ENCODE data around the gene COQ6. TPM values are rescaled to one million over a fixed set of nuclear protein-coding genes. Genes with fewer than 3 reads are reported as not detected.

The COQ6 gene
- total and polyA plus RNA-seq, 2 of the 8 experiments (the other 6 are each of a cell fraction or from before 2014, with no cell fraction given): 9.5 to 15.5 TPM

- no peak for DNase-seq (ENCODE audit: low read depth in 1 of 2, low spot score in 2 of 2)
- H2BK12ac ChIP-seq (ENCODE audit: low read depth, low read length): no peak overlapping the region
- H3K4ac ChIP-seq (replicated peaks; ENCODE audit: insufficient read length, low read depth, low read length): no peak overlapping the region
- H2BK15ac ChIP-seq (ENCODE audit: low read length): no peak overlapping the region
- no peak overlapping the region for H4K8ac ChIP-seq (ENCODE audit: extremely low read depth, insufficient read depth, low read length)
- no peak overlapping the region for H3K27ac ChIP-seq (ENCODE audit: low read depth, low read length)
- H3K4me1 ChIP-seq (replicated peaks in 1 of 4; ENCODE audit: control insufficient read depth in 3 of 4, insufficient read depth in 4 of 4, low read length in 3 of 4): peaks cover 0 to 2% (median 0%) of the 10 kb centered on the region in 4 experiments; a peak in 1 of 7 replicates
- no peaks in the 10 kb centered on the region for H3K79me1 ChIP-seq (ENCODE audit: low read depth, low read length)
- H3K56ac ChIP-seq (replicated peaks; ENCODE audit: insufficient read length, low read depth, low read length): no peak overlapping the region
- no peak overlapping the region for H2AFZ ChIP-seq (ENCODE audit: low read length)
- no peak overlapping the region for H4K5ac ChIP-seq (ENCODE audit: insufficient read length, low read depth, low read length)
- no peak for FAIRE-seq
- no peak overlapping the region for H2BK20ac ChIP-seq (ENCODE audit: low read length)
- no peaks in the 10 kb centered on the region for H3K23me2 ChIP-seq (ENCODE audit: low read depth, low read length)
- H3K14ac ChIP-seq (ENCODE audit: insufficient read length): no peak overlapping the region
- no peaks in the 10 kb centered on the region for H3K9me3 ChIP-seq (ENCODE audit: insufficient read depth in 2 of 2, low read depth in 1 of 2, low read length in 1 of 2)
- peaks cover 0 to 3% (median 0%) of the 10 kb centered on the region in 4 experiments; a peak in 1 of 8 replicates for H3K36me3 ChIP-seq (ENCODE audit: control insufficient read depth in 2 of 4, insufficient read depth in 4 of 4, low read length in 3 of 4)
- no peak overlapping the region for H3K4me2 ChIP-seq (ENCODE audit: insufficient read depth in 1 of 2, low read depth in 2 of 2, low read length in 2 of 2)
- CTCF ChIA-PET (ENCODE audit: partially characterized antibody): interaction anchor here (0.6 to 1.0 kb wide), 3 partner anchors 15 to 251 kb away, joined by 3 to 4 read pairs (median 4); no protein-coding TSS in a partner anchor
- no peak overlapping the region for H4K91ac ChIP-seq (replicated peaks; ENCODE audit: insufficient read length, low read length)
- 87% methylated on average over 2 of the region's 2 CpGs; no CpG with 5 or more reads in 1 of the 2 experiments for WGBS, 2 experiments (ENCODE audit: extremely low coverage in 1 of 2, insufficient coverage in 1 of 2, insufficient read length in 1 of 2, insufficient replicate concordance in 2 of 2, low coverage in 1 of 2, low lambda C conversion rate in 2 of 2, missing lambda C conversion rate in 1 of 2)
- H3K27me3 ChIP-seq (replicated peaks in 1 of 4; ENCODE audit: control insufficient read depth in 3 of 4, extremely low read depth in 1 of 4, insufficient read depth in 3 of 4, low read length in 3 of 4): no peaks in the 10 kb centered on the region
- no peak overlapping the region for H3K18ac ChIP-seq (ENCODE audit: extremely low read depth, low read length)
- TF ChIP-seq HDAC6 (IDR thresholded peaks at IDR 0.05; ENCODE audit: low read depth, low read length): no peak
- H4K20me1 ChIP-seq (replicated peaks in 1 of 2; ENCODE audit: control insufficient read depth in 1 of 2, insufficient read depth in 2 of 2, low read length in 2 of 2): peaks cover 0 to 1% of the 10 kb centered on the region in 2 experiments
- no peak overlapping the region for H2AK5ac ChIP-seq (ENCODE audit: low read depth, low read length)
- H3K4me3 ChIP-seq (ENCODE audit: extremely low read depth in 1 of 4, insufficient read depth in 2 of 4, low read depth in 3 of 4, low read length in 4 of 4): no peak overlapping the region
- H3K9ac ChIP-seq (replicated peaks in 1 of 4; ENCODE audit: extremely low read depth in 1 of 4, low read depth in 3 of 4, low read length in 3 of 4): no peak overlapping the region
- POLR2A ChIA-PET (ENCODE audit: partially characterized antibody): interaction anchor here (1.2 kb wide), 1 partner anchor 14 kb away, joined by 3 read pairs; no protein-coding TSS in a partner anchor
- H3K23ac ChIP-seq (ENCODE audit: insufficient read length): no peak overlapping the region
- H3K79me2 ChIP-seq (ENCODE audit: control insufficient read depth in 1 of 2, insufficient read depth in 2 of 2, low read length in 2 of 2): no peaks in the 10 kb centered on the region
- no peak overlapping the region for H2BK120ac ChIP-seq (replicated peaks; ENCODE audit: low read depth, low read length)
- H2BK5ac ChIP-seq (ENCODE audit: low read depth, low read length): no peak overlapping the region
Measured at GRCh38 chr14:73973497-73973896, 23.4 kb downstream of the COQ6 start.
